ENCODE results near the gene PCNX2.

DNA sequence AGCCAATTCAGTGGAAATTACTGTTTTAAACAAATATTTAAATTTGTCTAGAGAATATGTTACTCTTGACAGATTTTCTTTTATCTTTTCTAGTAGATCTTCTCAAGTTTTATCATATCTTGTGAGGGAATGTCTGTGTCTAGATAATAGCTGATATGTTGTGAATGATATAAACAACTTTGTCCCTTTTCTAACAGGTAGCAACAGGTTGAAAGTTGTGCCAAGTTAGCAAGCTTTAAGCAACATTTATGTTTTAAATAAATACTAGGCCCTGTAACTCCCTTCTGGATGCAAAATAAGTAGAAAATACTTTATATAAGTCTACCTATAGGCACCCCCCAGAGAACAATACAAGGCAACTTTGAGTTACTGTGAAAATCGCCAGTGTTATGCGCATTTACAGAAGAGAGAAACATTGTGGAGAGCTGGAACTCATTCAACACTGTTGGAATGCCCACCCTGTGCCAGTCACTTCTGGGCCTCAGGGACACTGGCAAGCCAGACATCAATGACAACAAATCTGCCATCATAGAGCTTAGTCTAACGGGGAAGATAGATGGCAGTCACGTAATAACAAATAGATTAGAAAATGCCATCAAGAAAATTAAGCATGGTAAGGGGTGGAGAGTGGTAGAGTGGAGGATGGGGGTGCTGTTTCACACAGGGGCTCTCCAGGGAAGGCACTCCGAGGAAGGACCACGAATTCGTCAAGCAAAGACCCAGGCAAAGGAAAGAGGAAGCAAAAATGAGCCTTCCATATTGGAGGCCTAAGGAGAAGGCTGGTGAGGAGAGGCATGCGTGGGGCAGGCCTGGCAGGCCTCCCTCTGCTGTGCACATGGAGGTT, 36.4 kb upstream of the PCNX2 start:
- TF ChIP-seq EP300 (IDR thresholded peaks at IDR 0.05): no peak
- TF ChIP-seq, protein P1, sequence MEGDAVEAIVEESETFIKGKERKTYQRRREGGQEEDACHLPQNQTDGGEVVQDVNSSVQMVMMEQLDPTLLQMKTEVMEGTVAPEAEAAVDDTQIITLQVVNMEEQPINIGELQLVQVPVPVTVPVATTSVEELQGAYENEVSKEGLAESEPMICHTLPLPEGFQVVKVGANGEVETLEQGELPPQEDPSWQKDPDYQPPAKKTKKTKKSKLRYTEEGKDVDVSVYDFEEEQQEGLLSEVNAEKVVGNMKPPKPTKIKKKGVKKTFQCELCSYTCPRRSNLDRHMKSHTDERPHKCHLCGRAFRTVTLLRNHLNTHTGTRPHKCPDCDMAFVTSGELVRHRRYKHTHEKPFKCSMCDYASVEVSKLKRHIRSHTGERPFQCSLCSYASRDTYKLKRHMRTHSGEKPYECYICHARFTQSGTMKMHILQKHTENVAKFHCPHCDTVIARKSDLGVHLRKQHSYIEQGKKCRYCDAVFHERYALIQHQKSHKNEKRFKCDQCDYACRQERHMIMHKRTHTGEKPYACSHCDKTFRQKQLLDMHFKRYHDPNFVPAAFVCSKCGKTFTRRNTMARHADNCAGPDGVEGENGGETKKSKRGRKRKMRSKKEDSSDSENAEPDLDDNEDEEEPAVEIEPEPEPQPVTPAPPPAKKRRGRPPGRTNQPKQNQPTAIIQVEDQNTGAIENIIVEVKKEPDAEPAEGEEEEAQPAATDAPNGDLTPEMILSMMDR (IDR thresholded peaks at IDR 0.05): no peak
- no peak for TF ChIP-seq POLR2A (IDR thresholded peaks at IDR 0.05)
